Endothelial cell of umbilical vein (primary cell): ENCODE results near the gene MAML3. TPM values are rescaled to one million over a fixed set of nuclear protein-coding genes. Genes with fewer than 3 reads are reported as not detected.

ENCODE experiments used
- BruUV-seq: library from RNA; stranded (reverse); fragments of 400-500 nt; replicated peaks from 2 replicates; lab custom pipeline; 2021; lab: Mats Ljungman, UMichigan
- CTCF ChIA-PET: fragments of 300-600, 350-600 bp; sonication (Branson Sonifier 250); formaldehyde crosslinking; loops from one replicate; lab custom pipeline; 2021; ENCODE audit warnings: antibody characterized with exemption, inconsistent platforms; lab: Charles Lee
- POLR2A ChIA-PET: fragments of 300-600, 350-600 bp; sonication (Branson Sonifier 250); formaldehyde crosslinking; loops from one replicate; lab custom pipeline; 2021; ENCODE audit warnings: antibody characterized with exemption, inconsistent platforms; lab: Charles Lee
- DNase-seq: peaks from one replicate; pipeline ENCODE4 v3.0.0-alpha.2; 2011; ENCODE audit warnings: low read depth, low spot score
- FAIRE-seq: peaks from 2 replicates; lab custom pipeline; 2011; peaks lifted over from hg19 to GRCh38; lab: Jason Lieb, UNC
- H2AFZ ChIP-seq: 2 replicates; pipeline ENCODE4 v1.6.0; 2012; ENCODE audit warnings: low read depth, low read length, control low read depth, inconsistent platforms
- H3K27ac ChIP-seq: 2 replicates; pipeline ENCODE4 v1.5.1; 2011; ENCODE audit warnings: low read depth, mild to moderate bottlenecking, control low read depth, low read length, moderate library complexity; ENCODE audit not compliant: insufficient read depth
- H3K27me3 ChIP-seq, 2 experiments: 2 replicates each; pipeline versions ENCODE4 v1.6.0 to v1.6.1; 2011; ENCODE audit warnings: low read length in 2 of 2, mixed read lengths in 1 of 2; ENCODE audit not compliant: control insufficient read depth in 2 of 2, insufficient read depth in 2 of 2
- H3K36me3 ChIP-seq, 2 experiments: 2 replicates in 1 of 2; 3 replicates in 1 of 2; pipeline ENCODE4 v1.5.1; 2011; ENCODE audit warnings: low read length in 2 of 2, mild to moderate bottlenecking in 1 of 2, moderate library complexity in 1 of 2; ENCODE audit not compliant: control insufficient read depth in 2 of 2, insufficient read depth in 2 of 2; ENCODE audit errors: extremely low read depth in 1 of 2
- H3K4me1 ChIP-seq: 3 replicates; pipeline ENCODE4 v1.5.1; 2011; ENCODE audit warnings: mild to moderate bottlenecking, low read length; ENCODE audit not compliant: control insufficient read depth, insufficient read depth; ENCODE audit errors: extremely low read depth
- H3K4me2 ChIP-seq: 2 replicates; pipeline ENCODE4 v1.6.1; 2011; ENCODE audit warnings: low read length, control low read depth, mixed read lengths; ENCODE audit not compliant: insufficient read depth
- H3K4me3 ChIP-seq, 3 experiments: fragments of 200-600 bp in 1 of 3; sonication (generic), shearing (Covaris generic) in 1 of 3; replicated peaks in 1 of 3; 2 replicates each; pipeline ENCODE4 v1.5.1; 2011 to 2016; ENCODE audit warnings: control low read depth in 3 of 3, low read length in 3 of 3, mild to moderate bottlenecking in 2 of 3, inconsistent platforms in 1 of 3, low read depth in 1 of 3, moderate library complexity in 1 of 3; ENCODE audit not compliant: insufficient read depth in 1 of 3
- H3K79me2 ChIP-seq: 2 replicates; pipeline ENCODE4 v1.6.0; 2012; ENCODE audit warnings: low read length, inconsistent platforms; ENCODE audit not compliant: control insufficient read depth, insufficient read depth
- H3K9ac ChIP-seq: replicated peaks from 2 replicates; pipeline ENCODE3; 2011; ENCODE audit warnings: low read length, control low read depth; ENCODE audit not compliant: insufficient read depth; ENCODE audit errors: extremely low read depth
- H3K9me1 ChIP-seq: replicated peaks from 3 replicates; pipeline ENCODE4 v1.6.0; 2011; ENCODE audit warnings: mild to moderate bottlenecking, low read length; ENCODE audit not compliant: control insufficient read depth, insufficient read depth; ENCODE audit errors: extremely low read depth
- H3K9me3 ChIP-seq: replicated peaks from 2 replicates; pipeline ENCODE4 v1.5.1; 2012; ENCODE audit warnings: low read length, inconsistent platforms; ENCODE audit not compliant: control insufficient read depth, insufficient read depth
- H4K20me1 ChIP-seq: replicated peaks from 2 replicates; pipeline ENCODE3; 2011; ENCODE audit warnings: mild to moderate bottlenecking, low read length; ENCODE audit not compliant: control insufficient read depth, insufficient read depth; ENCODE audit errors: extremely low read depth
- CTCF ChIP-seq, 2 donors: IDR thresholded peaks; 1 replicate in 1 of 2; 2 replicates in 1 of 2; pipeline ENCODE4 v1.5.1; 2011; ENCODE audit warnings: low read length in 2 of 2, mild to moderate bottlenecking in 2 of 2, moderate library complexity in 2 of 2, control low read depth in 1 of 2, inconsistent platforms in 1 of 2, low read depth in 1 of 2; ENCODE audit not compliant: insufficient read depth in 1 of 2; ENCODE audit errors: extremely low read depth in 1 of 2
- EZH2 ChIP-seq: IDR thresholded peaks from 2 replicates; pipeline ENCODE4 v1.6.1; 2012; ENCODE audit warnings: borderline replicate concordance, low read depth, mild to moderate bottlenecking, moderate library complexity, low read length, inconsistent platforms; ENCODE audit not compliant: severe bottlenecking
- FOS ChIP-seq: IDR thresholded peaks from 2 replicates; pipeline ENCODE4 v1.6.1; 2011; ENCODE audit warnings: mild to moderate bottlenecking, low read length, moderate library complexity, borderline replicate concordance; ENCODE audit not compliant: insufficient read depth
- GATA2 ChIP-seq: IDR thresholded peaks from 2 replicates; pipeline ENCODE4 v1.7.0; 2011; ENCODE audit warnings: low read depth, mild to moderate bottlenecking, moderate library complexity, mixed read lengths, low read length; ENCODE audit not compliant: insufficient read length, insufficient read depth
- JUN ChIP-seq: IDR thresholded peaks from 2 replicates; pipeline ENCODE4 v1.6.1; 2011; ENCODE audit warnings: borderline replicate concordance, low read depth; ENCODE audit not compliant: insufficient read length, insufficient read depth
- MAX ChIP-seq: IDR thresholded peaks from 2 replicates; pipeline ENCODE4 v1.6.1; 2011; ENCODE audit not compliant: insufficient read depth, insufficient read length
- MYC ChIP-seq: IDR thresholded peaks from one replicate; pipeline ENCODE4 v1.6.1; 2011; ENCODE audit warnings: mild to moderate bottlenecking, low read depth, low read length
- POLR2A ChIP-seq: IDR thresholded peaks from 2 replicates; pipeline ENCODE4 v1.6.1; 2012; ENCODE audit warnings: low read depth, mild to moderate bottlenecking, control low read depth, low read length
- POLR2AphosphoS5 ChIP-seq: IDR thresholded peaks from 2 replicates; pipeline ENCODE4 v1.6.1; 2012; ENCODE audit warnings: low read depth, mild to moderate bottlenecking, control low read depth, low read length, moderate library complexity; ENCODE audit not compliant: insufficient read depth
- dilution Hi-C: fragments of 300-500 bp; cut with MboI; formaldehyde crosslinking; loops from one replicate; pipeline ENCODE4 v1.15.0; 2019; ENCODE audit warnings: low sequenced_read_pairs; ENCODE audit not compliant: extremely low pct_ligation_motif_present
- intact Hi-C: fragments of 100-400 bp; cut with micrococcal nuclease; formaldehyde crosslinking; loops from one replicate; pipeline ENCODE4 v1.10.0; 2022
- polyA plus RNA-seq, 4 experiments: library from polyadenylated mRNA; depleted of rRNA in 3 of 4; stranded (reverse) in 3 of 4; unstranded in 1 of 4; fragments of >200 nt; gene quantifications; 2 replicates each; pipeline versions ENCODE4 v1.2.1 to v1.2.3, GENCODE V29; 2011 to 2012; ENCODE audit warnings: missing spikeins in 1 of 4
- total RNA-seq: library from RNA; stranded (reverse); gene quantifications from 2 replicates; pipeline ENCODE4 v1.2.3, GENCODE V29; 2021

Gene MAML3
- total and polyA plus RNA-seq, 2 donors (not counting 3 experiments of a cell fraction or from before 2014, with no cell fraction given), result 14.0 to 20.3 TPM

- ChIA-PET POLR2A (no interaction called here), CTCF (interaction anchor here (0.8 to 2.6 kb wide), 19 partner anchors 8 to 355 kb away, joined by 3 to 11 read pairs (median 4); no protein-coding TSS in a partner anchor)
- H3K9me1 ChIP-seq, result no peaks in the 10 kb centered on the region
- H3K9me3 ChIP-seq, result no peaks in the 10 kb centered on the region
- H3K27me3 ChIP-seq, result no peaks in the 10 kb centered on the region
- peak overlapping the region in 1 of 3 experiments; percentile 34 for H3K4me3 ChIP-seq
- no peaks in the 10 kb centered on the region for H3K36me3 ChIP-seq
- BruUV-seq, result no TSS peak
- peaks cover 7% of the 10 kb centered on the region for H3K4me1 ChIP-seq
- H2AFZ ChIP-seq, result peak overlapping the region; percentile 4
- H3K27ac ChIP-seq, result no peak overlapping the region
- no peak for DNase-seq
- dilution Hi-C loops (no loop called here), intact Hi-C loops (loop anchor here (2.0 to 5.0 kb wide), 2 partner anchors 88 to 270 kb away; no protein-coding TSS in a partner anchor)
- no peak for FAIRE-seq
- peak overlapping the region; percentile 43 for H3K9ac ChIP-seq
- H4K20me1 ChIP-seq, result no peaks in the 10 kb centered on the region
- H3K4me2 ChIP-seq, result peak overlapping the region; percentile 43
- H3K79me2 ChIP-seq, result no peaks in the 10 kb centered on the region
- TF ChIP-seq FOS (no peak), EZH2 (no peak), MAX (no peak), MYC (no peak), CTCF (IDR thresholded peaks at IDR 0.05; ENCODE audit: extremely low read depth in 1 of 2, insufficient read depth in 1 of 2, low read depth in 1 of 2, low read length in 2 of 2) (no peak), GATA2 (no peak), JUN (no peak), POLR2A (no peak), POLR2AphosphoS5 (no peak)
Observed at GRCh38 chr4:140004922-140005627, 148.9 kb downstream of the MAML3 start.
